B cell (primary cell): ENCODE measurements around the gene DENND1A. TPM values are rescaled to one million over a fixed set of nuclear protein-coding genes. Genes with fewer than 3 reads are reported as not detected.
"Not testable (repeated sequence)": the region's sequence is repeated elsewhere in the genome, so short reads cannot be mapped to it uniquely, and the experiment has no call there.

Source experiments
- ATAC-seq: fragments of 200-7000 bp; cut with Tn5 transposase; one replicate; pipeline ENCODE4 v1.10.0; 2021; ENCODE audit warnings: low read depth, mild to moderate bottlenecking, moderate number of reproducible peaks, moderate library complexity
- CTCF ChIA-PET: fragments of 350-600 bp; sonication (Branson Sonifier 250); formaldehyde crosslinking; loops from one replicate; lab custom pipeline; 2021; ENCODE audit warnings: antibody characterized with exemption, inconsistent platforms; lab: Charles Lee
- POLR2A ChIA-PET: fragments of 350-600 bp; sonication (Branson Sonifier 250); formaldehyde crosslinking; loops from one replicate; lab custom pipeline; 2021; ENCODE audit warnings: antibody characterized with exemption; lab: Charles Lee
- DNase-seq: peaks from one replicate; pipeline ENCODE4 v3.0.0; 2013
- H2AFZ ChIP-seq: 2 replicates; pipeline ENCODE4 v1.6.1; 2012; ENCODE audit warnings: mild to moderate bottlenecking, low read depth, low read length; ENCODE audit not compliant: insufficient read depth, poor library complexity, severe bottlenecking
- H3K27ac ChIP-seq, 2 donors: 1 replicate in 1 of 2; 2 replicates in 1 of 2; pipeline ENCODE4 v1.5.1; 2012 to 2013; ENCODE audit warnings: low read length in 2 of 2, mild to moderate bottlenecking in 2 of 2, moderate library complexity in 1 of 2
- H3K27me3 ChIP-seq, 4 experiments: fragments of 200-600 bp in 1 of 4; sonication (generic) in 1 of 4; replicated peaks in 1 of 4; 1 replicate in 2 of 4; 2 replicates in 2 of 4; pipeline versions ENCODE4 v1.6.1 to v1.7.0; 2013 to 2016; ENCODE audit warnings: low read length in 3 of 4, mild to moderate bottlenecking in 2 of 4, mixed read lengths in 1 of 4, moderate library complexity in 1 of 4; ENCODE audit not compliant: insufficient read depth in 4 of 4, control insufficient read depth in 3 of 4; ENCODE audit errors: control extremely low read depth in 1 of 4
- H3K36me3 ChIP-seq, 2 experiments: replicated peaks in 1 of 2; 1 replicate in 1 of 2; 2 replicates in 1 of 2; pipeline versions ENCODE4 v1.6.1 to v1.7.1; 2013; ENCODE audit warnings: low read length in 1 of 2; ENCODE audit not compliant: insufficient read depth in 2 of 2, control insufficient read depth in 1 of 2; ENCODE audit errors: control extremely low read depth in 1 of 2, extremely low read depth in 1 of 2
- H3K4me1 ChIP-seq, 2 donors: fragments of 200-600 bp in 1 of 2; sonication (generic) in 1 of 2; 1 replicate in 1 of 2; 2 replicates in 1 of 2; pipeline versions ENCODE4 v1.5.1 to v1.6.1; 2013 to 2017; ENCODE audit warnings: low read length in 2 of 2; ENCODE audit not compliant: control insufficient read depth in 2 of 2, insufficient read depth in 2 of 2
- H3K4me2 ChIP-seq: replicated peaks from 2 replicates; pipeline ENCODE3; 2012; ENCODE audit warnings: mild to moderate bottlenecking, low read depth, low read length; ENCODE audit not compliant: poor library complexity, severe bottlenecking
- H3K4me3 ChIP-seq, 5 experiments: fragments of 200-600 bp in 1 of 5; sonication (generic) in 1 of 5; 1 replicate in 3 of 5; 2 replicates in 2 of 5; pipeline versions ENCODE4 v1.5.1 to v1.7.0; 2011 to 2016; ENCODE audit warnings: low read length in 4 of 5, mild to moderate bottlenecking in 4 of 5, low read depth in 2 of 5, control low read depth in 1 of 5, moderate library complexity in 1 of 5; ENCODE audit not compliant: insufficient read depth in 1 of 5; ENCODE audit errors: control extremely low read depth in 1 of 5, extremely low read depth in 1 of 5
- H3K79me2 ChIP-seq: fragments of 200-600 bp; sonication (generic); one replicate; pipeline ENCODE4 v1.6.0; 2016; ENCODE audit warnings: low read length; ENCODE audit not compliant: control insufficient read depth, insufficient read depth
- H3K9ac ChIP-seq: fragments of 200-600 bp; sonication (generic); 2 replicates; pipeline ENCODE4 v1.6.1; 2017; ENCODE audit warnings: mild to moderate bottlenecking, low read length, moderate library complexity
- H3K9me3 ChIP-seq, 3 donors: one replicate each; pipeline versions ENCODE4 v1.6.1 to v1.7.1; 2013; ENCODE audit warnings: low read length in 2 of 3; ENCODE audit not compliant: control insufficient read depth in 2 of 3, insufficient read depth in 1 of 3; ENCODE audit errors: control extremely low read depth in 1 of 3
- H4K20me1 ChIP-seq: 2 replicates; pipeline ENCODE4 v1.6.0; 2012; ENCODE audit warnings: mild to moderate bottlenecking, low read length; ENCODE audit not compliant: insufficient read depth, control insufficient read depth, poor library complexity, severe bottlenecking
- H3K27ac Mint-ChIP-seq: one replicate; pipeline ENCODE4 v1.8.0; 2021; ENCODE audit warnings: mixed read lengths
- H3K27me3 Mint-ChIP-seq: one replicate; pipeline ENCODE4 v1.8.0; 2021; ENCODE audit warnings: mixed read lengths
- H3K4me1 Mint-ChIP-seq: one replicate; pipeline ENCODE4 v1.8.0; 2021; ENCODE audit warnings: mixed read lengths
- H3K4me3 Mint-ChIP-seq: one replicate; pipeline ENCODE4 v1.8.0; 2021; ENCODE audit warnings: mixed read lengths
- H3K9me3 Mint-ChIP-seq: one replicate; pipeline ENCODE4 v1.8.0; 2022; ENCODE audit warnings: mixed read lengths; ENCODE audit not compliant: insufficient read depth
- CTCF ChIP-seq: fragments of 200-600 bp; IDR thresholded peaks from one replicate; pipeline ENCODE4 v1.8.0; 2022; ENCODE audit warnings: antibody characterized with exemption, mild to moderate bottlenecking
- EZH2 ChIP-seq: IDR thresholded peaks from 2 replicates; pipeline ENCODE4 v1.6.1; 2012; ENCODE audit warnings: borderline replicate concordance, low read depth, mild to moderate bottlenecking, moderate library complexity, low read length; ENCODE audit not compliant: insufficient read depth, poor library complexity, severe bottlenecking
- whole genome bisulfite sequencing: methylation state at CpG from one replicate; pipeline ENCODE4 v1.1.5; 2013; ENCODE audit warnings: missing lambda C conversion rate; ENCODE audit not compliant: insufficient coverage; 5-methylcytosine and 5-hydroxymethylcytosine counted together
- intact Hi-C: fragments of 100-400 bp; cut with micrococcal nuclease; formaldehyde crosslinking; loops from one replicate; pipeline ENCODE4 v1.10.0; 2022
- polyA plus RNA-seq: library from polyadenylated mRNA; depleted of rRNA; stranded (reverse); fragments of >200 nt; gene quantifications from 2 replicates; pipeline ENCODE4 v1.2.3, GENCODE V29; 2012
- total RNA-seq, 2 donors: library from RNA; stranded (reverse); fragments of 120-200 nt in 1 of 2; gene quantifications; 1 replicate in 1 of 2; 2 replicates in 1 of 2; pipeline versions ENCODE4 v1.2.3 to v1.2.4, GENCODE V29; 2013 to 2022

DENND1A gene
- total and polyA plus RNA-seq, 2 donors (not counting 1 experiment from before 2014, with no cell fraction given): 10.8 to 26.0 TPM

GRCh38 chr9:123912167-123912897, 17.6 kb downstream of the DENND1A start:
- Histone ChIP-seq H3K27me3 (no peaks in the 10 kb centered on the region), H4K20me1 (peaks cover 4% of the 10 kb centered on the region), H3K4me1 (no peaks in the 10 kb centered on the region), H3K4me3 (no peak overlapping the region), H3K27ac (no peak overlapping the region), H3K4me2 (no peak overlapping the region), H3K36me3 (no peaks in the 10 kb centered on the region), H3K9ac (no peak overlapping the region), H2AFZ (no peak overlapping the region), H3K79me2 (peaks cover 30% of the 10 kb centered on the region), H3K9me3 (peaks cover 0 to 5% (median 3%) of the 10 kb centered on the region in 3 donors)
- intact Hi-C loops: no loop called here
- Mint-ChIP-seq H3K4me3 (no peak overlapping the region), H3K27me3 (no peaks in the 10 kb centered on the region), H3K9me3 (peaks cover 2% of the 10 kb centered on the region), H3K4me1 (no peaks in the 10 kb centered on the region), H3K27ac (no peak overlapping the region)
- POLR2A ChIA-PET: no interaction called here
- TF ChIP-seq EZH2: no peak
- no peak for DNase-seq
- 89% methylated on average over 4 of the region's 6 CpGs for WGBS
- CTCF ChIA-PET: interaction anchor here (0.5 to 0.6 kb wide), 2 partner anchors 44 to 182 kb away, joined by 4 read pairs; no protein-coding TSS in a partner anchor
- ATAC-seq: no peak

GRCh38 chr9:123911024-123911423, 18.9 kb downstream of the DENND1A start:
- Histone ChIP-seq H3K79me2 (peaks cover 18% of the 10 kb centered on the region), H2AFZ (no peak overlapping the region), H3K9me3 (peaks cover 0 to 5% (median 3%) of the 10 kb centered on the region in 3 donors), H3K36me3 (no peaks in the 10 kb centered on the region), H3K27ac (no peak overlapping the region), H3K27me3 (no peaks in the 10 kb centered on the region), H3K4me3 (no peak overlapping the region), H4K20me1 (peaks cover 4% of the 10 kb centered on the region), H3K4me1 (no peaks in the 10 kb centered on the region), H3K4me2 (no peak overlapping the region), H3K9ac (no peak overlapping the region)
- POLR2A ChIA-PET: no interaction called here
- WGBS: no CpG with 5 or more reads among the region's 1 CpG
- Mint-ChIP-seq H3K9me3 (peaks cover 2% of the 10 kb centered on the region), H3K4me3 (no peak overlapping the region), H3K27ac (no peak overlapping the region), H3K27me3 (no peaks in the 10 kb centered on the region), H3K4me1 (no peaks in the 10 kb centered on the region)
- intact Hi-C loops: no loop called here
- DNase-seq (no peak), ATAC-seq (no peak)
- TF ChIP-seq CTCF: no peak
- TF ChIP-seq EZH2: no peak
- CTCF ChIA-PET: interaction anchor here (0.8 kb wide), 1 partner anchor 50 kb away, joined by 3 read pairs; no protein-coding TSS in a partner anchor

GRCh38 chr9:123909192-123909591, 20.7 kb downstream of the DENND1A start:
- H3K4me3 Mint-ChIP-seq, intact Hi-C loops: not testable (repeated sequence)
- no CpG with 5 or more reads among the region's 4 CpGs for WGBS

More at GRCh38 chr9:123909192-123909591, 20.7 kb downstream of the DENND1A start:
- H3K4me2 ChIP-seq, H3K27me3 Mint-ChIP-seq, H3K9me3 ChIP-seq, POLR2A ChIA-PET, H3K9ac ChIP-seq, H3K27ac Mint-ChIP-seq, H4K20me1 ChIP-seq, H2AFZ ChIP-seq, DNase-seq, H3K27ac ChIP-seq, CTCF ChIA-PET, H3K4me3 ChIP-seq, H3K27me3 ChIP-seq, H3K4me1 ChIP-seq, H3K4me1 Mint-ChIP-seq, ATAC-seq, H3K36me3 ChIP-seq, H3K9me3 Mint-ChIP-seq: not testable (repeated sequence)
- H3K79me2 ChIP-seq: peaks cover 17% of the 10 kb centered on the region
